GM19351 (cell line): ENCODE data around the gene LGI2.
"Not testable (repeated sequence)": the region's sequence is repeated elsewhere in the genome, so short reads cannot be mapped to it uniquely, and the experiment has no call there.

Experiments
- ATAC-seq: cut with Tn5 transposase; IDR thresholded peaks from one replicate; pipeline ENCODE4 v1.9.1; 2021; ENCODE audit warnings: mild to moderate bottlenecking, moderate library complexity; ENCODE audit not compliant: unreplicated experiment

Gene LGI2, protein sequence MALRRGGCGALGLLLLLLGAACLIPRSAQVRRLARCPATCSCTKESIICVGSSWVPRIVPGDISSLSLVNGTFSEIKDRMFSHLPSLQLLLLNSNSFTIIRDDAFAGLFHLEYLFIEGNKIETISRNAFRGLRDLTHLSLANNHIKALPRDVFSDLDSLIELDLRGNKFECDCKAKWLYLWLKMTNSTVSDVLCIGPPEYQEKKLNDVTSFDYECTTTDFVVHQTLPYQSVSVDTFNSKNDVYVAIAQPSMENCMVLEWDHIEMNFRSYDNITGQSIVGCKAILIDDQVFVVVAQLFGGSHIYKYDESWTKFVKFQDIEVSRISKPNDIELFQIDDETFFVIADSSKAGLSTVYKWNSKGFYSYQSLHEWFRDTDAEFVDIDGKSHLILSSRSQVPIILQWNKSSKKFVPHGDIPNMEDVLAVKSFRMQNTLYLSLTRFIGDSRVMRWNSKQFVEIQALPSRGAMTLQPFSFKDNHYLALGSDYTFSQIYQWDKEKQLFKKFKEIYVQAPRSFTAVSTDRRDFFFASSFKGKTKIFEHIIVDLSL

DNA sequence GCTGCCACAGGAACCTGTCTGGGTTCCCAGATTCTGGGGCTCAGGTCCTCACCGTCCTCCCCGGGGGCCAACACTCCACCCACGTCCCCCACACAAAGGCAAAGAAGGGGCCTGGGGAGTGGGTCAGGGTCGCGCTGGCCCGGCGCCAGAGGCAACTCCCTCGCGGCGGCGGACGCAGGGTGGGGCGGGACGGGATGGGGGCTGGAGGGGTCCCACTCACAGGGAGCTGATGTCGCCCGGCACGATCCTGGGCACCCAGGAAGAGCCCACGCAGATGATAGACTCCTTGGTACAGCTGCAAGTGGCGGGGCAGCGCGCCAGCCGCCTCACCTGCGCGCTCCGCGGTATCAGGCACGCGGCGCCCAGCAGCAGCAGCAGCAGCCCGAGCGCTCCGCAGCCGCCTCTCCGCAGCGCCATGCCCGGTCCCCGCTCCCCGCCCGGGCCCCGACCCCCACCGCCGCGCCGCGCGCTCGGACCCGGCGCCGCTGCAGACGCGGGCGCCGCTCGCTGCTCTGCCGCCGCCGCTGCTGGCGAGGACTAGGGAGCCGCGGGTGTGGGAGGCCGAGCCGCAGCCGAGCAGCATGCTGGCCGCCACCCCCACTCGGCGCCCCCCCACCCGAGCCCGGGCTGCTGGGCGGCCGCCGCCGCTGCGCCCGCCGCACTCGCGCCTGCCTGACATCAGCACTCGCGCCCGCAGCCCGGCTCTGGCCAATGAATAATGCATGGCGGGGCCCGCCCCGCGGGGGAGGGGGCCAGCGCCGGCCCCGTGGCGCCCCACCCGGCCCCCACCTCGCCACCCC lies at the start of gene LGI2:
Gene LGI2 (minus strand): TSS at position 670 of the 800 bp plus-strand sequence. CDS start 253 bp downstream, at position 417.
- ATAC-seq: no peak

- no peak for ATAC-seq
Measured at GRCh38 chr4:25078523-25078922, 47.8 kb upstream of the LGI2 start.

- ATAC-seq: no peak
Measured at GRCh38 chr4:25076625-25077398, 46.1 kb upstream of the LGI2 start.

GRCh38 chr4:25075851-25076250 lies 45.1 kb upstream of the LGI2 start:
- ATAC-seq: no peak

- no peak for ATAC-seq
Measured at GRCh38 chr4:25075129-25075528, 44.4 kb upstream of the LGI2 start.

DNA sequence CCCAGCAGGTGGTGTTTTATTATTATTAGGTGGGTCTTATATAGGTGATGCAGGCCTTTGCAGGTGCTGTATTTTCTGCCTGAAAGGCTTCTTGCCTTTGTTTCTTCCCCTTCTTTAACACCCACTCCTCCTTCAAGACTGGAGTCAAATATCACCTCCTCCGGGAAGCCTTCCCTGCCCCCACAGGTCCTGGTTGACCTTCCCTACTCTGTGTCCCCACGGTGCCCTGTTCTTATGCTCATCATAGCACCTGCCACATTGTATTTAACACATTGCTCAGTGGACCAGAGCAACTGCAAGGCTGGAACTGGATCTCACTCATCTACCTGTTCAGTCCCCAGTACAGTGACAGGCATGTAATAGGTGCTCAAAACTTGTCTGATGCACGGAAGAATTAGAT lies 39.8 kb upstream of the LGI2 start:
- no peak for ATAC-seq

DNA sequence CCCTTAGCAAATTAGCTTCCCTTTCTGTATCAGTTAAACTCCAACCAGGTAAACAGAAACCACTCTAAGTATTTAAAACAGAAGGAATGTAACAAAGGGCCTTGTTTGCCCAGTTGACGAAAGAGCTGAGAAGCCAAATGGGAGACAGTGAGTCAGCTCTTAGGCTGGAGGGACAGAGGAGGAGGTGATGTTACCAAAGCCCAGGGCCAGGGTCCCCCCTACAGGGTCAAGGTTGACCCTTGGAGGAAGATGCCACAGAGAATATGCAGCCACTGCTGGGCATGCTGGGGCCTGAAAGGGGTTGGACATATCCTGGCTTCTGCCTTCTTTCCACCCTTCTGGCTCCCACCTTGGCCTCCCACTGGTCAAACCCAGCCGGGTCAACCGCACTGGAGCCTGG lies 38.3 kb upstream of the LGI2 start:
- ATAC-seq: no peak

- ATAC-seq: no peak
Measured at GRCh38 chr4:25068386-25068785, 37.6 kb upstream of the LGI2 start.

DNA sequence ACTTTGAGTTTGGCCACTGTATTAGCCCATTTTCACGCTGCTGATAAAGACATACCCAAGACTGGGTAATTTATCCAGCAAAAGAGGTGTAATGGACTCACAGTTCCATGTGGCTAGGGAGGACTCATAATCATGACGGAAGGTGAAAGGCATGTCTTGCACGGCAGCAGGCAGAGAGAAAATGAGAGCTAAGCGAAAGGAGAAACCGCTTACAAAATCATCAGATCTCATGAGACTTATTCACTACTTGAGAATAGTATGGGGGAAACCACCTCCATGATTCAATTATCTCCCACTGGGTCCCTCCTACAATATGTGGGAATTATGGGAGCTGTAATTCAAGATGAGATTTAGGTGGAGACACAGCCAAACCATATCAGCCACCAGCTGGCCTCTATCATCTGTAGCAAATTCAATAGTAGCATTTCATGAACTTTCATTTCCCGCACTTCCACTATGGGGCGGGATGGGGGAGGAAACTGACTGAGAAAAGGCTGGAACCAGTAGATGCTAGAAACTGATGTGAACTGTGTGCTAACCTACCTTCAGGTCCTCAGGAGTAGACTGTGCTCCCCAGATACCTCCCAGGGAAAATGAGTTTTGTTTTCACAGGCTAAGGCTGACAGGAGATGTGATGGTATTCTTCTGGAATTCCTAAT lies 35.3 kb upstream of the LGI2 start:
- ATAC-seq: no peak

GRCh38 chr4:25065431-25065858 lies 34.7 kb upstream of the LGI2 start:
- no peak for ATAC-seq

GRCh38 chr4:25064447-25064846 lies 33.7 kb upstream of the LGI2 start:
- not testable (repeated sequence) for ATAC-seq

GRCh38 chr4:25063116-25063515 lies 32.4 kb upstream of the LGI2 start:
- no peak for ATAC-seq

GRCh38 chr4:25062098-25062497 lies 31.4 kb upstream of the LGI2 start:
- ATAC-seq: no peak

GRCh38 chr4:25061602-25062001 lies 30.9 kb upstream of the LGI2 start:
- no peak for ATAC-seq

DNA sequence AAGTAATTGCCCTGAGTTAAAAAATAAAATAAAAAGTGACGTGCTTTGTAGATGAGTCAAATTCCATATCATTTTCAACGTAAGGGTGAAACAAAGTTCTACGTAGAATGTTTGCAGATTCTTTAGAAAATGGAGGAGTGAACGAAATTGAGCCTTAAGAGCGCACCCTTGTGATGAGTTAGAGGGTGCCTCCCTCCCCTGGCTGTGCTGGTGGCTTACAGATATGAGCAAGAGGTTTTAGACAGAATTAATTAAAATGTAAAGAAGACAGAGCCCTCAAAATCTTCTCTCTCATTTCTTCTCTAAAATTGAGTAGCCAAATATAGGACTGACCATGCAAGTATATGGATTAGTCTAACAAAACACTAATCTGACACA lies 30.2 kb upstream of the LGI2 start:
- ATAC-seq: no peak

- no peak for ATAC-seq
Measured at GRCh38 chr4:25060241-25060962, 29.7 kb upstream of the LGI2 start.

DNA sequence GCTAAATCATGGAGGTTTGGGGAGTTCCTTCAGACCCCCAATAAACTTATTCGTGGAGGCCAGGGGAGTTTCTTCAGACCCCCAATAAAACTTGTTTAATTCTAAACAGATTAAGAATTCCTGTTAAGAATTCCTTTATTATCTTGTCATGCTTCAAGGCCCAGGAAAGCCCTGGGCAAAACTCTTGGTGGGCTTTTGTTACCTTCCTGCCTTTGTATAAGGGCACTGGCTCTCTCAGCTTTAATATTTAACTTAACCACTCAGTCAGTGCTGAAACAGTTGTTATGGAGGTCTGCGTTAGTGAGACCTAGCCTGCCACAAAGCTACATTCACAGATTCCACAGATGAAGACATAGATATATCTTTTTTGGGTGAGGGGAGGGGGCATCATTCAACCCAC lies 29.0 kb upstream of the LGI2 start:
- no peak for ATAC-seq

GRCh38 chr4:25058796-25059195 lies 28.1 kb upstream of the LGI2 start:
- ATAC-seq: no peak

GRCh38 chr4:25057299-25057698 lies 26.6 kb upstream of the LGI2 start:
- ATAC-seq: no peak

- ATAC-seq: not testable (repeated sequence)
Measured at GRCh38 chr4:25052037-25052436, 21.3 kb upstream of the LGI2 start.
